OCI-LY1 (cell line): Measurements from ENCODE around the gene RLBP1.

ENCODE experiments used
- EZH2 ChIP-seq: fragments of 200-600 bp; sonication (generic), shearing (Covaris generic); IDR thresholded peaks from 2 replicates; pipeline ENCODE4 v1.8.0; 2017; ENCODE audit warnings: borderline replicate concordance, mixed run types, mild to moderate bottlenecking, antibody characterized with exemption, low read length, moderate library complexity, mixed read lengths
- TF ChIP-seq, protein P1 (sequence below): fragments of 200-600 bp; sonication (generic), shearing (Covaris generic); IDR thresholded peaks from 2 replicates; pipeline ENCODE4 v1.5.1; 2017; ENCODE audit warnings: mild to moderate bottlenecking, antibody characterized with exemption, low read length, moderate library complexity, mixed read lengths

DNA sequence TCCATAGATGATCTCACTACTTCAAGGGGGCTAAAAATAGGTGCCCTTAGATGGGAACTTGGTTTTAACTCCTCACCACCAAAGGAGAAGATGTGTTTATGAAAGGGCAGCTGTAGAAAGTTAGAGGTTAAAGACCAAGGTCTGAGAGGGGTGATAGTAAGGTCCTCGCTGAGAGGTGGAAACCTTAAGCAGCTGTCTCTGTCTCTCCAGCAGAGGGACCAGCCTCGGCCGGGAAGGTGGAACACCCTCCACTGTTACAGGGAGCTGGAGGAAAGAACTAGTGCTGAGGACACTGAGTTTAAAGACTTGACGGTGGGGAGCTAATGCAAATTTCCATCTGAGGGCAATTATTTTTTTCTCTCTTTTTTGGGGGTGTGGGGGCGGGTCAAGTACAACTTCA lies 8.9 kb upstream of the RLBP1 start:
- no peak for TF ChIP-seq EZH2
- TF ChIP-seq, protein P1, sequence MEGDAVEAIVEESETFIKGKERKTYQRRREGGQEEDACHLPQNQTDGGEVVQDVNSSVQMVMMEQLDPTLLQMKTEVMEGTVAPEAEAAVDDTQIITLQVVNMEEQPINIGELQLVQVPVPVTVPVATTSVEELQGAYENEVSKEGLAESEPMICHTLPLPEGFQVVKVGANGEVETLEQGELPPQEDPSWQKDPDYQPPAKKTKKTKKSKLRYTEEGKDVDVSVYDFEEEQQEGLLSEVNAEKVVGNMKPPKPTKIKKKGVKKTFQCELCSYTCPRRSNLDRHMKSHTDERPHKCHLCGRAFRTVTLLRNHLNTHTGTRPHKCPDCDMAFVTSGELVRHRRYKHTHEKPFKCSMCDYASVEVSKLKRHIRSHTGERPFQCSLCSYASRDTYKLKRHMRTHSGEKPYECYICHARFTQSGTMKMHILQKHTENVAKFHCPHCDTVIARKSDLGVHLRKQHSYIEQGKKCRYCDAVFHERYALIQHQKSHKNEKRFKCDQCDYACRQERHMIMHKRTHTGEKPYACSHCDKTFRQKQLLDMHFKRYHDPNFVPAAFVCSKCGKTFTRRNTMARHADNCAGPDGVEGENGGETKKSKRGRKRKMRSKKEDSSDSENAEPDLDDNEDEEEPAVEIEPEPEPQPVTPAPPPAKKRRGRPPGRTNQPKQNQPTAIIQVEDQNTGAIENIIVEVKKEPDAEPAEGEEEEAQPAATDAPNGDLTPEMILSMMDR = no peak
